GM19025 (cell line): Measurements from ENCODE around the gene RASGEF1C.

Source experiments
- ATAC-seq: cut with Tn5 transposase; IDR thresholded peaks from one replicate; pipeline ENCODE4 v1.9.1; 2021; ENCODE audit warnings: mild to moderate bottlenecking, low read depth, moderate library complexity; ENCODE audit not compliant: unreplicated experiment

RASGEF1C gene

DNA sequence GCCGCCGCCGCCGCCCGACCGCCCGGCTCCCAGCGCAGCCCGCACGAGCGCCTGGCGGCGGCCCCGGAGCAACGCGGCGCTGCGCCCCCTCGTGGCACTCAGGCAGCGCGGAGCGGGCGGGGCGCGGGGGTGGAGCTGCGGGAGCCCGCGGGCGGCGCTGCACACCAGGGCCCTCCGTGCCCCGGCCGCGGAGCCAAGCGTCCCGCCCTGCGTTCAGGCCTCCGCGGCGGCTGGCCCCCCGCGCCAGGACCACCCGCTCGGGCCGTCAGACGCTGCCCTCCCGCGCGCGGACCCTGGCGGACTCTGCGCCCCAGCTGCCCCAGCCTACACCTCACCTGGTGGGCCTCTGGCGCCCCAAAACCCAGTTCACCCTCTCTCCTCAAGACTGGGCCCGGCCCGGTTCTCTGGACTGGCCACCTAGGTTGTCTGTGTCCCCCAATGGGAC lies at the start of gene RASGEF1C:
RASGEF1C (minus strand) TSS at position 75 of the 445 bp plus-strand sequence. CDS start 71,159 bp downstream, outside the sequence.
- no peak for ATAC-seq

DNA sequence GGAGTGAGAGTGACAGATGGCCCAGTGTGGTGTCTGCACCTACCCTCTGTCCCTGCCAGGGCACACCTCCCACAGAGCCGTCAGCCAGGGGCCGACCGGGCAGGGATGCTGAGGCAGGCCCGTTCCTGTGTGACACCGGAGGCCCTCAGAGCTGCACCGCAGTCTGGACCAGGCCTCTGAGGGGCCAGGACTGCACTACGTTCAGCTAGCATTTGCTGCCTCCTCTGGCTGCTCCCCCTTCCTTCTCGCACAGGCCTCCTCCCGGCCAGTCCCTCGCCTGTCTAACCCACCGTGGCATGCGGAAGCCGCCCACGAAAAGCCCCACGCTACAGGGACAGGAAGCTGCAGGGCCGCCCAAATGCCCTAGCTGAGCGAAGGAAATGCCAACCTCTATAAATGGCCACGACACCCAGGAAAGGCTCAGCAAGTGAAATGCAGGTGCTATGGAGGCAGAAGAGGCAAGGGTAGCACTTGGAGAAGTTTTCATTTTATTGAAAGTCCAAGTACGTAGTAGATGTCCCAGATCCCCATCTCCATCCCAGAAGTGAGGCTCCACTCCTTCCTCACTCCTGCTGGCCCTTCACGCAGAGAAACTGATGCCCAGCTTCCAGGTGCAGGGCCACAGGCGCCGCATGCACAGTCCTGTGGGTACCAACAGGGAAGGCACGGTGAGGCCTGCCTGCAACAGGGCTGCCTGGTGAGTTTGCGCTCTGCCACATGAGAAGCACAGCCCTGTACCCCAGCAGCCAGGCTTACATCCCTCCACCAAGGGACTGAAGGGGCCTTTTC lies 44.2 kb upstream of the RASGEF1C start:
- no peak for ATAC-seq

DNA sequence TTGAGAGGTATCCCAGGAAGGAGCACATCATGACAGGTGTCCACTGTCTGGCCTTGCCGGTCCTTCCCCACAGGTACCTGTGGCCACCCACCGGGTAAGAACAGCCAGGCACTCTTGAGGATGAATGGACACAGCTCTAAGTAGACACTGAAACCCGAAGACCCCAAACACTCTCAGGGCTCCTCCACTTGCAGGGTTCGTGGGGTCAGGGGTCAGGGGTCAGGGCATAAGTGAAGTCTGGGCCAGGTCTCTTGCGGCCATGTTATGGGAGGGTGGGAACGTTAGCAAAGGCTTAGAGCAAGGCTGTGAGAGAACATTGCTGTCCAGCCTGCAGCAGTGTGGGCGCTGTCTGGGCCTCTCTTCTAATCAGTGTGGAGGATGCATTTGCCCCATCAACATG lies 42.9 kb upstream of the RASGEF1C start:
- no peak for ATAC-seq

DNA sequence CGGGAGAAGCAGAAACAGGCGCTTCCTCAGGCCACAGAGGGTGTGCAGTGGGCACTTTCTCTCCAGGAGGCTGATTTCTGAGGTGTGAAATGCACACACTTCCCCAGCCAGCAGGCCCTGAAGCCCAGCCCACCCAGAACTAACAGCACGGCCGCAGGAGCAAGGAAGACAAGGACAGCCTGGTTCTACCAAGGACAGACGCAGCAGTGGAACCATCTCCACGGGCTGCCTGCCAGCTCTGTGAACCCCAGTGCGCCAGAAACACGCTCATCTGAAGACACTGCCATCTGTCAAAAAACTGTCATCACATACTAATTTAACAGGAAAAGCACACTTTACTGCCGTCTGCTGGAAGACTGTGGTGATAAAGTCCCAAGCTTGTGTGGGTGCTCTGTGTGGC lies 42.1 kb upstream of the RASGEF1C start:
- ATAC-seq = no peak

DNA sequence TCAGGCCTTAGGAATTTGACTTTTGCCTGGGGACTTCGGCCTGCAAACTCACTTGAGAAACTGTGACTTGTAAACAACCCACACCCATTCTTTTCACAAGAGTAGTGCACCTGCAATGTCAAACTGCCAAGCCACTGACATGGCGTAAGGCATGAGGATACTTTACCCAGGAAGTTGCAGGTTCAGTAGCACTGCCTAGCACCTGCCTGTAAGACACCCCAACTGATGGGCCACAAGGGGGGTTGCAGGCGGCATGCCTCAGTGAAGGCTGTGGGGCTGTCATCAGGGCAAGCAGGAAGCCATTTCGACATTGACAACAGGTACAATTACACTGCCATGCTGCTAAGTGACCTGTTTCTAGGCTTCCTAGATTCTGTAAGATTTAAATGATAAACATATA lies 41.3 kb upstream of the RASGEF1C start:
- ATAC-seq = no peak

DNA sequence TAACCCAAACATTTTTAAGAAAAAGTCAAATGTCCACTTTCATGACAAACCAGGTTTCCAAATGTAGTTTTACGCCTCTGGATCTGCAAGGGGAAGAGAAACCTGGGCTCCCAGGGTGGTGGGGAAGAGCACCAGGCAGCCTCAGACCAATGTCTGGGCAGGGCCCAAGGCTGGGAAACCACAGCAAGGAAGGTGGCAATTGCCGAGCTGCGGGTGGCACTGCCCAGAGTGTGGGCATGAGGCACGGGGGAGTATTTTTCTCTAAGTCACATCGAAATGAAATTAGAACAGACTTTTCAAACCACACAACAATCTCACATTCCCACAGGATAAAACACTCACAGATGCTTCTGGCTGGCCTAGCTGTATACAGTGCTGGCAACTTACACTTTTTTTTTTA lies 32.6 kb upstream of the RASGEF1C start:
- ATAC-seq = no peak

DNA sequence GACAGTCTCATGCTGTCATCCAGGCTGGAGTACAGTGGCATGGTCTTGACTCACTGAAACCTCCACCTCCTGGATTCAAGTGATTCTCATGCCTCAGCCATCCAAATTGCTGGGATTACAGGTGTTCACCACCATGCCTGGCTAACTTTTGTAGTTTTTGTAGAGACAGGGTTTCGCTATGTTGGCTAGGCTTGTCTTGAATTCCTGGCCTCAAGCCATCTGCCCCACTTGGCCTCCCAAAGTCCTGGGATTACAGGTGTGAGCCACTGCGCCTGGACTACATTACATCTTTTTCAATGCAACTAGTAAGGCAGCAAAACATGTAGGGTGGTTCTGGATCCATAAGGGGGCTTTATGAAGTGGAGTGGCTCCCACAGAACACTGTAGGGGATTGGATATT lies 29.6 kb upstream of the RASGEF1C start:
- ATAC-seq = no peak

DNA sequence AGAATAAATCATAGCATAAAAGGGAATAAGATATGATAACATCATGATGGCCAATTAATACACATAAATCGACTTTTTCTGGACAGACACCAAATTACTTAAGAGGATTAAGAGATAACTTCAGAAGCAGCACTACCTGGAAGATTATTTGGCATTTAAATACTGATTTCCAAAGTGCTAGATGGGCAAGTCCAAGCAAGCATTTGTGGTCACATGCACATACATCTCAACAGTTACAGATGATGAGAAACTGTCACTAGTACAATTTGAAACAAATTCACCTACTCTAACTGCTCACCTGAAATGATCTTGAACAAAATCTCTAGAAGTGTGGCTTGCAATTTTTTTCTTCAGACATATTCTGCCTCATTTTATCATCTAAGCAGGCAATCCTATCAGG lies 26.8 kb upstream of the RASGEF1C start:
- no peak for ATAC-seq

DNA sequence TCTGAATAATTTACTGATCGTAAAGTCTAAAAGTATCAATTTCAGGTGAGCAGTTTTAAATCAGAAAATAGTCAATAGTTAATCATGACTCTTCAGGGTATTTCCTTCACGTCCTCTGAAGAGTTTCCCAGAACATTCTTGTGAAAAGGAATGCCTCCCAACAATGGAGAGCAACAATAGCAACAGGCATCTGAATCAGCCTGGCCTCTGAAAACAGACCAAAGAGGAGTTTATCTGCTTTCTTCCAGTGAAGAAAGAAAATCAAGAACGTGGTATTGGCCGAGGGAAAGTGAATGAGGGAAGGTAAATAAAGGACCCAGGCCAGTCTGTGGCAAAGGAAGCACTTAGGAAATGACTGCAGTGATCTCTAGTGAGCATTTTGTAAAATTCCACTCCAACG lies 26.1 kb upstream of the RASGEF1C start:
- no peak for ATAC-seq

DNA sequence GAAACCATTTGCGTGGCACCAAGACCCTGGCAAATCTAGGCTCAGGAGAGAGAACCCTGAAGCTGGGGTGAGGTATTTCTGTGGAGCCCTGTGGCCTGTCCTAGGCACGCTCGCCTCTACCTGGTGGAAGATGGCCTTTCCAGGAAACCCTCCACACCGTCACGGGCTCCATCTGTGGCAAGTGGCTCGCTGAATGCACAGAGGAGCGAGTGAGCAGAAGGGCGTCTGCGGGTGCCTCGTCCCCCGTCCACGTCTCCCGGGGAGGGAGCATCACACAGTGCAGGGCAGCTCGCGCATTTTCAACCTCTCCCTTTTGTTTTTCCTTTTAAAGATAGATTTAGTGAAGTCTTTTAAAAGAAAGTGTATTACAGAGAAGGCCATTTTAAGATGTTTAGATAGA lies 25.3 kb upstream of the RASGEF1C start:
- ATAC-seq = no peak

DNA sequence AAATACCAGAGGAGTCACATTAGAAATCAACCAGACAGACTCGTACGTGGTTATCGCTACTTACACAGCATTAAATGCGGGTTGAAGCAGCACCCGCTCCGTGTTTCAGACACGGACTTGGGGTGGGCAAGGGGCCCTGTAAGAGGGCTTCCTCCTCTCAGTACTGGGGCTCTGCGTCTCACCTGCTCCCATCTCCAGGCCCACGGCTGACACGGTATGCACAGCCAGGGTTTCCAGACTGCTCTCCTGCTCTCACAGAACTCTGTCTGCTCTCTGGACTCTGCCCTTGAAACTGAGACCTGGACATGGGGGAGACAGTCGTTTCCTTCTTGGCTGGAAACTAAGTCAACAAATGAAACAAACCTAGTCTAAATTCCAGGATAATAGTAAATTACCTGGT lies 24.7 kb upstream of the RASGEF1C start:
- no peak for ATAC-seq

DNA sequence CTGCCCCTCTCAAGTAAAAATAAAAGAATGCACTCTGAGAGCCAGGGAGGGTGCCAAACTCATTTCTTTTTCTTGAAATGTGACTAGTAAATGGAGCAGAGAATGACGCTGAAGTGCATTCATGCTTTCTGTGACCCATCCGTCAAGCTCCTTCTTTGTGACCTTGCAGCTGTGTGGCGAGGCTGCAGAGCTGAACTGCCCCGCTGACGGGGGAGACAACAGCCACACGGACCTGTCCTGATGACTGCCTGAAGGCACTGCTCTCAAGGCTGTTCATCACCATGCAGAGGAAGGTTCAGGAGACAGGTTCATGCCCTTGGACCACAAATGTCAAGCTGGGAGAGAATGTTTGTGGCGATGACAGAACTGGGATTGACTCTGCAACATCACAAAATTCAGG lies 21.0 kb upstream of the RASGEF1C start:
- ATAC-seq = no peak

DNA sequence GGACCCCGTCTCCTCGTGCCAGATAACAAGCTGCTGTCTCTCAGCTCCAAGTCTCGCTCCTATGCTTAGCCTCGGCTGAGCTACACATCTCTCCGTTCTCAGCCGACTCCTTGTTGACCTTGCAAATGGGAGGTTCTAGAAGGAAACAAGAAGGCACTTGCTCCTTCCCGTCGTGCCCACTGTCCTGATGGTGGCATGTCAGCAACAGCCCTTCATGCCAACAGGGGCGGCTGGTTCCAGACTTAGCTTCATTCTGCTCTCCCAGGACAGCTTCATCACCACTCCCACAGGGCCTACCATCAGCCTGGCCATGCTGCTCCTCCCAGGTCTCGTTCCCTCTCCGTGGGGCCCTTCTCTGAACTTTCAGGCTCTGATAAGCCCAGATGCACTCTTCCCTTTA lies 13.0 kb upstream of the RASGEF1C start:
- no peak for ATAC-seq

DNA sequence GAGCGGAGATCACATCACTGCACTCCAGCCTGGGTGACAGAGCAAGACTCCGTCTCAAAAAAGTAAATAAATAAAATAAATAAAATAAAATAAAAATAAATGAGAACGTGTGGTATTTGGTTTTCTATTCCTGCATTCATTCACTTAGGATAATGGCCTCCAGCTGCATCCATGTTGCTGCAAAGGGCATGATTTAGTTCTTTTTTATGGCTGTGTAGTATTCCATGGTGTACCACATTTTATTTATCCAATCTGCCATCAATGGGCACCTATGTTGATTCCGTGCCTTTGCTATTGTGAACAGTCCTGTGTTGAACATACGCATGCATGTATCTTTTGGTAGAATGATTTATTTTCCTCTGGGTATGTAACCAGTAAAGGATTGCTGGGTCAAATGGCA lies 8.8 kb upstream of the RASGEF1C start:
- ATAC-seq = no peak

DNA sequence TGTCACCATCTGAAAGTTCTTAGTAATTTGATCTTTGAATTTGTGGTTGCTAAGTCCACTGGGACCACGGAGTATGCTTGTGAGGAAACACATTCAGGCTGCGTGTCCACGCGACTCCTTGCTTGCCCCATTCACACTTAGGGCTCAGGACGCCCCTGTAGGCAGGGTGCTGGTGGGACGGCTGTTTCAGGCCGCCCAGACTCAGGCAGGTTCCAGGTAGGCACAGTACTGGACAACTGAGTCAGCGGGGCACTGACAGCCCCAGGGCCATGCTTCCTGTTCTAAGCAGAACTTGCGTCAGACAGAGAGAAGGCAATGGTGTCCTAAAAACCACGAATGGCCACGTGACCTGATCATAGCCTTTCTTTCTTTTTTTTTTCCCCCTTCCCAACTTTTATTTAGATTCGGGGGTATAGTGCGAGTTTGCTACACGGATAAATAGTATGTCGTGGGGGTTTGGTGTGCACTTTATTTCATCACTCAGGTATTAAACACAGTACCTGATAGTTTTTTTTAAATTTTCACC lies 7.7 kb upstream of the RASGEF1C start:
- no peak for ATAC-seq

DNA sequence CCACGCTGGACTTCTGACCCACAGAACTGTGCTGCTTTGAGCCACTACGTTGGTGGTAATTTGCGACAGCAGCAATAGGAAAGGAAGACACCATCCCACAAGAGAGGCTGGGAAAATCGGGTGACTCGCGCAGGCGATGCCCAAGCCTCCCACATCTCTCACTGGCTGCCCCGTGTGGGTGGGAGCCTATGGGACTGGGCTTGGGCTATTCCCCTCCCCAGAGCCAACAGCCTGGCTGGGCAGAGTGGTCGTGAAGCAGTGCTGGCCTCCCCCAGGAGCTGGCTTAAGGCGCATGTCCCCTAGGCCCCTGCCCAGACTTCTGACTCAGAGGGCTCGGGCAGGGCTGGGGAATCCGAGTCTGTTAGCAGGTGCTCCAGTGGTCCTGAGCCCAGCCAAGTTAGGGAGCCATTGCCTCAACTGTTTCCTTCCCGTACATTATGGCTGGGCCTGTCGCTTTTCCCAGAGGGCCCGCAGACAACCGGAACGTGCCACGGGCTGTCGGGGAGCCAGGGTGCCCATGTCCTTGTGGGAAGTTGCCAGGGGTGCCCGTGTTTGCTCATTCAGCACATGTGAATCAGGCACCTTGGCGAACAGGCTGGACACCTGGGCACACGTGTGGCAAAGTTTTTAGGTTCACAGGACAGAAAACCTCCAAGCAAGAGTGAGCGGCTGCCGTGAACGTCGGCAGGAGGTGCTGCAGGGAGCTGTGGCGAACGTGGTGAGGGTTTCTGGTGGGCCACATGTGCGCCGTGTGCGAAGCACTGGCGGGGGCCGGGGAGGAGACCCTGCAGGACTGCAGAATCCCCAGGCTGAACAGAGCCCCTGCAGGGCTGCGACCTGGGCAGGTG lies 7.0 kb upstream of the RASGEF1C start:
- no peak for ATAC-seq

DNA sequence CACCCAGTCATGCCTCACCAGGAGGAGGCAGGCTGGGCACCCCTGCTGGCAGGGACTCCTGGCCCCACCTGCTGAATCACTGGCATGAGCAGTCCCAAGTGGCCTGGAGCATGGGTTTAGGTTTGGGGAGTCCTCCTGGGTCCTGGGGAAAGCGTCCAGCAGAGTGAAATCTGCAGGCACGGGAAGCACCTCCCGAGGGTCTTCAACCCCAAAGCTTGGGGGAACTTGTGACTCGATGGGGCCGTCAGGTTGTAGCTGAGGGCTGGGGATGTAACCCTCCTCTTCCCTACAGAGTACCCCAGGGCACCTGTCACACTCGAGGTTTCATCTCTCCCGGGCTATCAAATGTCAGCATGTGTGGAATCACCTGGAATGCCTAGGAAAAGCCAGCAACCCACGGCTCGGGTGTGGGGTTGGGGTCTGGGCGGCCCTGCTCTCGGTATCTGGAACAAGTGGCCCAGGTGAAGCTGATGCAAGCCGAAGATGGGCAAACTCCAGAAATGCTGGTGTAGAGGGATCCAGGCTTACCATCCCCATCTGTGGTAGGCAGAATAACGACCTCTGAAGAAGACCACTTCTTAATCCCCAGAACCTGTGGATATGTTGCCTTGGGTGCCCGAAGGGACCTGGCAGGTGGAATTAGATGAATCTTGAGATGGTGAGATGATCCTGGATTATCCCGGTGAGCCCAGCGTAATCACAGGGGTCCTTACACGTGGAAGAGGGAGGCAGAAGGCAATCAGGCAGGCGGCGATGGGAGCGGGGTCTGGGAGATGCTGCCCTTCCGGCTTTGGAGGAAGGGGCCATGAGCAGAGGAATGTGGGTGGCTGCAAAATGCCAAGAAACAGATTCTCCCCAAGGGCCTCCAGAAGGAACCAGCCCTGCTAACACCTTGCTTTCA lies 6.1 kb upstream of the RASGEF1C start:
- no peak for ATAC-seq

DNA sequence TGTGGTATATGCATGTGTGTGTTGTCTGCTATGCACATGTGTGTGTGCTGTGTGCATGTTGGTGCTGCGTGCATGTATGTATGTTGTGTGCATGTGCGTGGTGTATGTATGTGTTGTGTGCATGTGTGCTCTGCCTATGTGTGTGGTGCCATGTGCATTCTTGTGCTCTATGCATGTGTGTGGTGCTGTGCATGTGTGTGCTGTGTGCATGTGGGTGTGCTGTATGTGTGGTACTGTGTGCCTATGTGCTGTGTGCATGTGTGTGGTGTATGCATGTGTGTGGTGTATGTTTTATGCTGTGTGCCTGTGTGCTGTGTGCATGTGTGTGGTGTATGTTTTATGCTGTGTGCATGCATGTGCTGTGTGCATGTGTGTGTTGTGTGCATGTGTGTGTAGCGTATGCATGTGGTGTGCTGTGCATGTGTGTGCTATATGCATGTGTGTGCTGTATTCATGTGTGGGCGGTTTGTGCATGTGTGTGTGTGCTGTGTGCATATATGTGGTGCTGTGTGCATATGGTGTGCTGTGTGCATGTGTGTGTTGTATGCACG lies 4.7 kb upstream of the RASGEF1C start:
- ATAC-seq = no peak

DNA sequence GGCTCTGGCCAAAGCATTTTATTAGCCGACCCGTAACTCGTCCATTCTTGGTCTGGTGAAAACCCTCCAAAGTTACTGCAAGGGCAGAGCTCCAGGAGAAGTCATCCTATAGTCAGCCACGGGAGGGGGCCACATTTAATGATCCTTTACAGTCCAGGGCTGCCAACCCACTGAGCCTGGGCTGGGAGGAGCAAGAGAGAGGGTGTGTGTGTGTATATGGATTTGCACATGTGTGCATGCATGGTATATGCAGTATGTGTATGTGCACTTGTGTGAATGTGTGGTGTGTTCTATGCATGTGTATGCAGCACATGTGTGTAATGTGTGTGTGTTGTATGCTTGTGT lies 4.2 kb upstream of the RASGEF1C start:
- no peak for ATAC-seq
